ENCODE data around the gene SH3BGRL2.

GRCh38 chr6:79710127-79710526, 79.0 kb downstream of the SH3BGRL2 start:
- TF ChIP-seq CTCF (IDR thresholded peaks at IDR 0.05), result no peak
- TF ChIP-seq POLR2A (IDR thresholded peaks at IDR 0.05), result no peak
